ENCODE data around the gene HNRNPA1L2.

- TF ChIP-seq TEAD4 (CRISPR knock-in tag; IDR thresholded peaks at IDR 0.05), result no peak
- no peak; the same call in 1 of the 2 replicates for TF ChIP-seq USF2 (CRISPR knock-in tag; IDR thresholded peaks at IDR 0.05)
- TF ChIP-seq, protein P1, sequence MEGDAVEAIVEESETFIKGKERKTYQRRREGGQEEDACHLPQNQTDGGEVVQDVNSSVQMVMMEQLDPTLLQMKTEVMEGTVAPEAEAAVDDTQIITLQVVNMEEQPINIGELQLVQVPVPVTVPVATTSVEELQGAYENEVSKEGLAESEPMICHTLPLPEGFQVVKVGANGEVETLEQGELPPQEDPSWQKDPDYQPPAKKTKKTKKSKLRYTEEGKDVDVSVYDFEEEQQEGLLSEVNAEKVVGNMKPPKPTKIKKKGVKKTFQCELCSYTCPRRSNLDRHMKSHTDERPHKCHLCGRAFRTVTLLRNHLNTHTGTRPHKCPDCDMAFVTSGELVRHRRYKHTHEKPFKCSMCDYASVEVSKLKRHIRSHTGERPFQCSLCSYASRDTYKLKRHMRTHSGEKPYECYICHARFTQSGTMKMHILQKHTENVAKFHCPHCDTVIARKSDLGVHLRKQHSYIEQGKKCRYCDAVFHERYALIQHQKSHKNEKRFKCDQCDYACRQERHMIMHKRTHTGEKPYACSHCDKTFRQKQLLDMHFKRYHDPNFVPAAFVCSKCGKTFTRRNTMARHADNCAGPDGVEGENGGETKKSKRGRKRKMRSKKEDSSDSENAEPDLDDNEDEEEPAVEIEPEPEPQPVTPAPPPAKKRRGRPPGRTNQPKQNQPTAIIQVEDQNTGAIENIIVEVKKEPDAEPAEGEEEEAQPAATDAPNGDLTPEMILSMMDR (IDR thresholded peaks at IDR 0.05), result no peak
- TF ChIP-seq NR2C2 (CRISPR knock-in tag; IDR thresholded peaks at IDR 0.05), result no peak
- no peak for TF ChIP-seq ZNF416 (CRISPR knock-in tag; IDR thresholded peaks at IDR 0.05)
- TF ChIP-seq, protein P2, sequence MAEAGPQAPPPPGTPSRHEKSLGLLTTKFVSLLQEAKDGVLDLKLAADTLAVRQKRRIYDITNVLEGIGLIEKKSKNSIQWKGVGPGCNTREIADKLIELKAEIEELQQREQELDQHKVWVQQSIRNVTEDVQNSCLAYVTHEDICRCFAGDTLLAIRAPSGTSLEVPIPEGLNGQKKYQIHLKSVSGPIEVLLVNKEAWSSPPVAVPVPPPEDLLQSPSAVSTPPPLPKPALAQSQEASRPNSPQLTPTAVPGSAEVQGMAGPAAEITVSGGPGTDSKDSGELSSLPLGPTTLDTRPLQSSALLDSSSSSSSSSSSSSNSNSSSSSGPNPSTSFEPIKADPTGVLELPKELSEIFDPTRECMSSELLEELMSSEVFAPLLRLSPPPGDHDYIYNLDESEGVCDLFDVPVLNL (CRISPR knock-in tag; IDR thresholded peaks at IDR 0.05; ENCODE audit: borderline replicate concordance, low read depth), result no peak
- TF ChIP-seq, protein P3, sequence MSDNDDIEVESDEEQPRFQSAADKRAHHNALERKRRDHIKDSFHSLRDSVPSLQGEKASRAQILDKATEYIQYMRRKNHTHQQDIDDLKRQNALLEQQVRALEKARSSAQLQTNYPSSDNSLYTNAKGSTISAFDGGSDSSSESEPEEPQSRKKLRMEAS (CRISPR knock-in tag; IDR thresholded peaks at IDR 0.05), result no peak
- TF ChIP-seq SP1 (CRISPR knock-in tag; conservative IDR thresholded peaks at IDR 0.05), result 0 out of 2 replicates have a peak, but pooled peaks have one; percentile 45
- no peak for TF ChIP-seq E2F1 (CRISPR knock-in tag; IDR thresholded peaks at IDR 0.05)
- TF ChIP-seq, protein P4, sequence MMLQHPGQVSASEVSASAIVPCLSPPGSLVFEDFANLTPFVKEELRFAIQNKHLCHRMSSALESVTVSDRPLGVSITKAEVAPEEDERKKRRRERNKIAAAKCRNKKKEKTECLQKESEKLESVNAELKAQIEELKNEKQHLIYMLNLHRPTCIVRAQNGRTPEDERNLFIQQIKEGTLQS (CRISPR knock-in tag; conservative IDR thresholded peaks at IDR 0.05), result no peak
Measured at GRCh38 chr13:52617070-52618060, 24.9 kb upstream of the HNRNPA1L2 start.

All from WTC11 (cell line).